Cardiac muscle cell (in vitro differentiated cells and primary cell): Measurements from ENCODE around the gene EXOC6B. TPM values are rescaled to one million over a fixed set of nuclear protein-coding genes. Genes with fewer than 3 reads are reported as not detected.
A peak's percentile ranks its signal among the peaks of the same experiment; 100 is the strongest.

Experiments
- DNase-seq, 2 donors: peaks; one replicate each; pipeline versions ENCODE4 v3.0.0 to v3.0.0-alpha.2; 2010 to 2017; ENCODE audit warnings: low read depth in 1 of 2, low spot score in 1 of 2
- H3K27ac ChIP-seq: fragments of 200-600 bp; sonication (generic); 2 replicates; pipeline ENCODE4 v1.5.1; 2016
- H3K27me3 ChIP-seq: fragments of 200-600 bp; sonication (generic); 2 replicates; pipeline ENCODE4 v1.6.0; 2016; ENCODE audit warnings: control low read depth
- H3K36me3 ChIP-seq: fragments of 200-600 bp; sonication (generic); 2 replicates; pipeline ENCODE4 v1.5.1; 2016; ENCODE audit warnings: control low read depth
- H3K4me1 ChIP-seq: fragments of 200-600 bp; sonication (generic); 2 replicates; pipeline ENCODE4 v1.8.1; 2017; ENCODE audit warnings: low read depth, mild to moderate bottlenecking, mixed run types
- H3K4me3 ChIP-seq: fragments of 200-600 bp; sonication (generic); 2 replicates; pipeline ENCODE4 v1.5.1; 2016; ENCODE audit warnings: mild to moderate bottlenecking
- H3K9me3 ChIP-seq: fragments of 200-600 bp; sonication (generic); 2 replicates; pipeline ENCODE4 v1.5.1; 2017; ENCODE audit warnings: low read depth, mild to moderate bottlenecking, control low read depth
- CTCF ChIP-seq: IDR thresholded peaks from 2 replicates; pipeline ENCODE4 v1.5.1; 2012; ENCODE audit warnings: low read depth, mild to moderate bottlenecking, low read length
- polyA plus RNA-seq: library from polyadenylated mRNA; unstranded; fragments of >200 nt; fragmentation: Nextera tagmentation; extraction: Ambion mirVana; gene quantifications from 2 replicates; pipeline ENCODE4 v1.2.1, GENCODE V29; 2016
- total RNA-seq: library from RNA; depleted of rRNA; stranded (reverse); fragments of >200 nt; gene quantifications from 2 replicates; pipeline ENCODE4 v1.2.3, GENCODE V29; 2016

Gene EXOC6B
- total and polyA plus RNA-seq, 2 experiments from 2014 or later = 21.7 to 23.9 TPM

- H3K27ac ChIP-seq = no peak overlapping the region
- no peaks in the 10 kb centered on the region for H3K4me1 ChIP-seq
- no peaks in the 10 kb centered on the region for H3K27me3 ChIP-seq
- TF ChIP-seq CTCF = no peak
- H3K9me3 ChIP-seq = no peaks in the 10 kb centered on the region
- no peak for DNase-seq
- H3K36me3 ChIP-seq = no peaks in the 10 kb centered on the region
- no peak overlapping the region for H3K4me3 ChIP-seq
Observed at GRCh38 chr2:72237549-72237948, 588.3 kb downstream of the EXOC6B start.

- no peak overlapping the region for H3K27ac ChIP-seq
- H3K4me1 ChIP-seq = no peaks in the 10 kb centered on the region
- DNase-seq = peak in 1 of 2 donors; percentile 80
- no peak for TF ChIP-seq CTCF
- no peaks in the 10 kb centered on the region for H3K27me3 ChIP-seq
- H3K36me3 ChIP-seq = no peaks in the 10 kb centered on the region
- no peak overlapping the region for H3K4me3 ChIP-seq
- no peaks in the 10 kb centered on the region for H3K9me3 ChIP-seq
Observed at GRCh38 chr2:72236445-72237067, 589.3 kb downstream of the EXOC6B start.

- no peak overlapping the region for H3K27ac ChIP-seq
- no peaks in the 10 kb centered on the region for H3K9me3 ChIP-seq
- TF ChIP-seq CTCF = no peak
- H3K36me3 ChIP-seq = no peaks in the 10 kb centered on the region
- no peak overlapping the region for H3K4me3 ChIP-seq
- no peaks in the 10 kb centered on the region for H3K27me3 ChIP-seq
- no peaks in the 10 kb centered on the region for H3K4me1 ChIP-seq
- DNase-seq = no peak
Observed at GRCh38 chr2:72235497-72236415, 590.1 kb downstream of the EXOC6B start.

GRCh38 chr2:72233211-72233610, 592.6 kb downstream of the EXOC6B start:
- no peaks in the 10 kb centered on the region for H3K4me1 ChIP-seq
- DNase-seq = no peak
- no peaks in the 10 kb centered on the region for H3K9me3 ChIP-seq
- no peaks in the 10 kb centered on the region for H3K27me3 ChIP-seq
- H3K4me3 ChIP-seq = no peak overlapping the region
- no peaks in the 10 kb centered on the region for H3K36me3 ChIP-seq
- H3K27ac ChIP-seq = no peak overlapping the region
- TF ChIP-seq CTCF = no peak

GRCh38 chr2:72222829-72223564, 602.8 kb downstream of the EXOC6B start:
- peak in 1 of 2 donors; percentile 48 for DNase-seq
- H3K9me3 ChIP-seq = no peaks in the 10 kb centered on the region
- H3K27ac ChIP-seq = no peak overlapping the region
- no peak for TF ChIP-seq CTCF
- no peak overlapping the region for H3K4me3 ChIP-seq
- no peaks in the 10 kb centered on the region for H3K36me3 ChIP-seq
- no peaks in the 10 kb centered on the region for H3K27me3 ChIP-seq
- H3K4me1 ChIP-seq = no peaks in the 10 kb centered on the region
